ENCODE results near the gene FAM53A.

Gene FAM53A

GRCh38 chr4:1683736-1684505 is at the start of gene FAM53A:
TSS of gene FAM53A (minus strand) at chr4:1684313. CDS start at chr4:1668741, 15,572 bp downstream.
- no peak for TF ChIP-seq GATA1 (IDR thresholded peaks at IDR 0.05; ENCODE audit: low read depth, low read length)
- peak; percentile 40 for TF ChIP-seq POLR2A (IDR thresholded peaks at IDR 0.05; ENCODE audit: low read length)
- peak; percentile 93 to 97 for DNase-seq

GRCh38 chr4:1732911-1733310 is 48.8 kb upstream of the FAM53A start:
- DNase-seq: no peak
- no peak for TF ChIP-seq POLR2A (IDR thresholded peaks at IDR 0.05; ENCODE audit: low read length)
- no peak for TF ChIP-seq GATA1 (IDR thresholded peaks at IDR 0.05; ENCODE audit: low read depth, low read length)

- no peak for DNase-seq
- TF ChIP-seq POLR2A (IDR thresholded peaks at IDR 0.05; ENCODE audit: low read length) (no peak), GATA1 (IDR thresholded peaks at IDR 0.05; ENCODE audit: low read depth, low read length) (no peak)
Observed at GRCh38 chr4:1731180-1731579, 47.1 kb upstream of the FAM53A start.

GRCh38 chr4:1730532-1731135 is 46.5 kb upstream of the FAM53A start:
- DNase-seq: no peak
- TF ChIP-seq POLR2A (IDR thresholded peaks at IDR 0.05; ENCODE audit: low read length) (no peak), GATA1 (IDR thresholded peaks at IDR 0.05; ENCODE audit: low read depth, low read length) (no peak)

GRCh38 chr4:1728061-1728980 is 44.2 kb upstream of the FAM53A start:
- TF ChIP-seq POLR2A (IDR thresholded peaks at IDR 0.05; ENCODE audit: low read length) (no peak), GATA1 (IDR thresholded peaks at IDR 0.05; ENCODE audit: low read depth, low read length) (no peak)
- DNase-seq: no peak

GRCh38 chr4:1727117-1728031 is 43.3 kb upstream of the FAM53A start:
- no peak for DNase-seq

GRCh38 chr4:1726146-1726934 is 42.2 kb upstream of the FAM53A start:
- DNase-seq: peak; percentile 87 to 93
- TF ChIP-seq GATA1 (IDR thresholded peaks at IDR 0.05; ENCODE audit: low read depth, low read length) (no peak), POLR2A (IDR thresholded peaks at IDR 0.05; ENCODE audit: low read length) (no peak)

More at GRCh38 chr4:1727117-1728031, 43.3 kb upstream of the FAM53A start:
- TF ChIP-seq GATA1 (IDR thresholded peaks at IDR 0.05; ENCODE audit: low read depth, low read length) (no peak), POLR2A (IDR thresholded peaks at IDR 0.05; ENCODE audit: low read length) (peak; percentile 24)

GRCh38 chr4:1725521-1725920 is 41.4 kb upstream of the FAM53A start:
- TF ChIP-seq POLR2A (IDR thresholded peaks at IDR 0.05; ENCODE audit: low read length) (no peak), GATA1 (IDR thresholded peaks at IDR 0.05; ENCODE audit: low read depth, low read length) (no peak)
- DNase-seq: no peak

GRCh38 chr4:1723131-1723801 is 39.2 kb upstream of the FAM53A start:
- no peak for DNase-seq

GRCh38 chr4:1722551-1723118 is 38.5 kb upstream of the FAM53A start:
- no peak for TF ChIP-seq GATA1 (IDR thresholded peaks at IDR 0.05; ENCODE audit: low read depth, low read length)
- TF ChIP-seq POLR2A (IDR thresholded peaks at IDR 0.05; ENCODE audit: low read length): no peak

More at GRCh38 chr4:1723131-1723801, 39.2 kb upstream of the FAM53A start:
- no peak for TF ChIP-seq POLR2A (IDR thresholded peaks at IDR 0.05; ENCODE audit: low read length)
- no peak for TF ChIP-seq GATA1 (IDR thresholded peaks at IDR 0.05; ENCODE audit: low read depth, low read length)

More at GRCh38 chr4:1722551-1723118, 38.5 kb upstream of the FAM53A start:
- DNase-seq: no peak

All from erythroblast (primary cell).